HG03039 (cell line): ENCODE results near the gene SREBF2.

ENCODE experiments used
- ATAC-seq: cut with Tn5 transposase; IDR thresholded peaks from one replicate; pipeline ENCODE4 v1.9.1; 2021; ENCODE audit warnings: mild to moderate bottlenecking, moderate library complexity; ENCODE audit not compliant: unreplicated experiment

The SREBF2 gene

GRCh38 chr22:41875531-41876270, 42.8 kb downstream of the SREBF2 start:
- no peak for ATAC-seq

- no peak for ATAC-seq
Observed at GRCh38 chr22:41876275-41876674, 43.4 kb downstream of the SREBF2 start.

GRCh38 chr22:41876675-41877074, 43.8 kb downstream of the SREBF2 start:
- ATAC-seq = no peak

- ATAC-seq = no peak
Observed at GRCh38 chr22:41880653-41881052, 47.7 kb downstream of the SREBF2 start.

- no peak for ATAC-seq
Observed at GRCh38 chr22:41883400-41883799, 50.5 kb downstream of the SREBF2 start.

GRCh38 chr22:41885116-41885515, 52.2 kb downstream of the SREBF2 start:
- no peak for ATAC-seq

- ATAC-seq = no peak
Observed at GRCh38 chr22:41885516-41885915, 52.6 kb downstream of the SREBF2 start.

- no peak for ATAC-seq
Observed at GRCh38 chr22:41888627-41889200, 55.8 kb downstream of the SREBF2 start.

GRCh38 chr22:41891407-41891806, 58.5 kb downstream of the SREBF2 start:
- ATAC-seq = no peak

GRCh38 chr22:41892721-41893120, 59.8 kb downstream of the SREBF2 start:
- no peak for ATAC-seq

GRCh38 chr22:41893591-41894375, 60.9 kb downstream of the SREBF2 start:
- ATAC-seq = no peak

- no peak for ATAC-seq
Observed at GRCh38 chr22:41898645-41899044, 65.7 kb downstream of the SREBF2 start.

- no peak for ATAC-seq
Observed at GRCh38 chr22:41899110-41899509, 66.2 kb downstream of the SREBF2 start.

- no peak for ATAC-seq
Observed at GRCh38 chr22:41899992-41900651, 67.2 kb downstream of the SREBF2 start.

- ATAC-seq = no peak
Observed at GRCh38 chr22:41900652-41901312, 67.9 kb downstream of the SREBF2 start.

GRCh38 chr22:41902016-41902415, 69.1 kb downstream of the SREBF2 start:
- no peak for ATAC-seq

GRCh38 chr22:41902932-41903421, 70.1 kb downstream of the SREBF2 start:
- ATAC-seq = no peak

- no peak for ATAC-seq
Observed at GRCh38 chr22:41904450-41905410, 71.8 kb downstream of the SREBF2 start.

GRCh38 chr22:41905411-41906202, 72.7 kb downstream of the SREBF2 start:
- no peak for ATAC-seq
